ENCODE measurements around the gene BCAS4. TPM values are rescaled to one million over a fixed set of nuclear protein-coding genes. Genes with fewer than 3 reads are reported as not detected.

The BCAS4 gene
- total RNA-seq, 1 donor, result 22.4 TPM

DNA sequence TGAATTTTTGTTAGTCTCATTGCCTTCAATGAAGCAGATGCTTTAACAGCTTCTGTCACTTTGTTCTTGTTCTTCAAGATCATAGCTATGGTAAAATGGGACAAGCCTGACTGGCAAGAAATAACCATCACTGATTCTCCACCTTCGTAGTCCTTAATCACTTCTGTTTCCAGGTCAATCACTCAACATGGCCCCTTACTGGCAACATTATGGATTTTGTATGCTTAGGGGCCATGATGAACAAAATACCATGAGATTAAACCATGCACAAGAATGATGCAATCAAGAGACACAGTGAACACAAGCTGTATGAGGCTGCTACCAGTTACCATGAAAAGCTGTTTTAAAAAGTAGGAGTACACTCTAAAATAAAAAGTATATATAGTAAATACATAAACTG is 103.6 kb downstream of the BCAS4 start:
- DNase-seq (ENCODE audit: low read depth in 2 of 3, low spot score in 2 of 3), result no peak

GRCh38 chr20:50900261-50900660 is 105.4 kb downstream of the BCAS4 start:
- DNase-seq (ENCODE audit: low read depth in 2 of 3, low spot score in 2 of 3), result no peak

- DNase-seq (ENCODE audit: low read depth in 2 of 3, low spot score in 2 of 3), result no peak
Observed at GRCh38 chr20:50901301-50901700, 106.4 kb downstream of the BCAS4 start.

GRCh38 chr20:50903353-50904051 is 108.6 kb downstream of the BCAS4 start:
- DNase-seq (ENCODE audit: low read depth in 2 of 3, low spot score in 2 of 3), result no peak

DNA sequence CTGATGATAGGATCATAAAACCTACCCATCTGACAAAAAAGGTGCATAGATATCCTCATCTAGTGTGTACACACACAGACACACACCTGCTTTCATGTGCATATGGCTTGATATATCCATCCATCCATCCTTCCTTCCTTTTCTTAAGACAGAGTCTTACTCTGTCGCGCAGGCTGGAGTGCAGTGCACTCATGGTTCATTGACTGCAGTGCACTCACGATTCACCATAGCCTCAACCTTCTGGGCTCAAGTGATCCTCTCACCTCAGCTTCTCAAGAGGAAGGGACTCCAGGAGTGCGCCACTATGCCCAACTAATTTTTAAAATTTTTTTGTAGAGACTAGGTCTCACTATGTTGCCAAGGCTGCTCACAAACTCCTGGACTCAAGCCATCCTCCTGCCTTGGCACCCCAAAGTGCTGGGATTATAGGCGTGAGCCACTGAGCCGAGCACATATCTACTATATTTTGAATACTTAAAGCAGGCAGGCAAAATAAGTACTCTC is 109.3 kb downstream of the BCAS4 start:
- DNase-seq (ENCODE audit: low read depth in 2 of 3, low spot score in 2 of 3), result no peak

- no peak for DNase-seq (ENCODE audit: low read depth in 2 of 3, low spot score in 2 of 3)
Observed at GRCh38 chr20:50909413-50909812, 114.6 kb downstream of the BCAS4 start.

DNA sequence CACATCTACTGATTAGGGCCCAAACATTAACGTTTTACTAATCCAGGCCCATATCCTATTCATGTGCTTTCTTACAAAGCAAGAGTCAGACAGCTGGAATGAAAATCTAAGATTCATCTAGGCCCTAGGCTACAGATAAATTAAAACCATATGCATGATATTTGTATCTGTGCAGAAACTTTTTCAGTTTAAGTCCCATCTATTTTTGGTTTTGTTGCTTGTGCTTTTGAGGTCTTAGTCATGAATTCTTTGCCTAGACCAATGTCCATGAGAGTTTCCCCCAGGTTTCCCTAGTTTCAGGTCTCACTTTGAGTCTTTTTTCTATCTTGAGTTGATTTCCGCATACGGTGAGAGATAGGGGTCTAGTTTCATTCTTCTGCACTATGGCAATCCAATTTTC is 116.2 kb downstream of the BCAS4 start:
- no peak for DNase-seq (ENCODE audit: low read depth in 2 of 3, low spot score in 2 of 3)

GRCh38 chr20:50911716-50912115 is 116.9 kb downstream of the BCAS4 start:
- DNase-seq (ENCODE audit: low read depth in 2 of 3, low spot score in 2 of 3), result no peak

GRCh38 chr20:50913690-50914375 is 119.0 kb downstream of the BCAS4 start:
- DNase-seq (ENCODE audit: low read depth in 2 of 3, low spot score in 2 of 3), result no peak

GRCh38 chr20:50915424-50915823 is 120.6 kb downstream of the BCAS4 start:
- no peak for DNase-seq (ENCODE audit: low read depth in 2 of 3, low spot score in 2 of 3)

DNA sequence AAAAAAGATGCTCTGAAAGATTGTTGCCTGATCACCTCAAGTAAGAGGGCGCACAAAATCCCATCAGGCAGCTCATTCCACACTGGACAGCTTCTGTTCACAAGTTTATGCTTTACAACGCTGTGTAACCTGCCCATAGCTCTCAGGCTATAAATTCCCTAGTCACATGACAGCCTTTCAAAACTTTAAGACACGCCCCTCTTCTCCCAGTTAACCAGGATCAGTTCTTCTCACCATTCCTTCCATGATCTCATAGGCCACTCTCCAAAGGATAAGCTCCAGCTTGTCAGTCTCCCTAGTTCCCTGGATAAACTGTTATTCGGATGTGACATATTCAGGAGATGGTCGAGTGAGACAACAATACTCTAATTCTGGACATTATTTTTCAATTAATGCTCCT is 121.4 kb downstream of the BCAS4 start:
- no peak for DNase-seq (ENCODE audit: low read depth in 2 of 3, low spot score in 2 of 3)

- DNase-seq (ENCODE audit: low read depth in 2 of 3, low spot score in 2 of 3), result no peak
Observed at GRCh38 chr20:50916934-50917333, 122.1 kb downstream of the BCAS4 start.

DNA sequence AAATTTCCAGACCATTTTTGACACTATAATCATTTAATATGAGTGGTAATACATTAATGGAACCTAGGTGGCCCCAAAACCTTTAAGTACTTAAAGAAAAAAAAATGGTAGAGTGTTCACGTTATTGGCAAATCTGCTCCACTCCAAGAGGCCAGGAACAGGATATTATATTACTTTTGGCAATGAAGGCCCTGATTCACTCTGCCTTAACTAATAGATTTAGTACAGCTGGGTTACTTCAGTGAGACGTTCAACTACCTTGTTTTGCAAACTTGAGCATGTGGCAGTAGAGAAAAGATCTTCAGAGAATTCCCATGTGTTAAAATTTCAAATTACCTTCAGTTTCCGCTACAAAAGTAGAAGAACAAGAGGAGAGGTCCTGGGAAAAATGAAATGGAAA is 123.5 kb downstream of the BCAS4 start:
- no peak for DNase-seq (ENCODE audit: low read depth in 2 of 3, low spot score in 2 of 3)

GRCh38 chr20:50919567-50919966 is 124.7 kb downstream of the BCAS4 start:
- no peak for DNase-seq (ENCODE audit: low read depth in 2 of 3, low spot score in 2 of 3)

- peak in 2 of 3 donors; percentile 44 to 58 for DNase-seq (ENCODE audit: low read depth in 2 of 3, low spot score in 2 of 3)
Observed at GRCh38 chr20:50920997-50921396, 126.1 kb downstream of the BCAS4 start.

GRCh38 chr20:50921803-50922501 is 127.1 kb downstream of the BCAS4 start:
- no peak for DNase-seq (ENCODE audit: low read depth in 2 of 3, low spot score in 2 of 3)

GRCh38 chr20:50924261-50924920 is 129.5 kb downstream of the BCAS4 start:
- no peak for DNase-seq (ENCODE audit: low read depth in 2 of 3, low spot score in 2 of 3)

- DNase-seq (ENCODE audit: low read depth in 2 of 3, low spot score in 2 of 3), result no peak
Observed at GRCh38 chr20:50926530-50926929, 131.7 kb downstream of the BCAS4 start.

Measured in hematopoietic multipotent progenitor cell (in vitro differentiated cells).